NCI-H524 (cell line): Measurements from ENCODE around the gene SLC6A4.

Experiments
- DNase-seq, 2 experiments: peaks; one replicate each; lab custom pipeline; 2025; lab: John Stamatoyannopoulos, UW

SLC6A4 gene

GRCh38 chr17:30235386-30236296 lies at the start of gene SLC6A4:
SLC6A4 (minus strand) TSS chr17:30235697; CDS start chr17:30221958, 13,739 bp downstream.
- DNase-seq: peak in 1 of 2 experiments; percentile 35

DNA sequence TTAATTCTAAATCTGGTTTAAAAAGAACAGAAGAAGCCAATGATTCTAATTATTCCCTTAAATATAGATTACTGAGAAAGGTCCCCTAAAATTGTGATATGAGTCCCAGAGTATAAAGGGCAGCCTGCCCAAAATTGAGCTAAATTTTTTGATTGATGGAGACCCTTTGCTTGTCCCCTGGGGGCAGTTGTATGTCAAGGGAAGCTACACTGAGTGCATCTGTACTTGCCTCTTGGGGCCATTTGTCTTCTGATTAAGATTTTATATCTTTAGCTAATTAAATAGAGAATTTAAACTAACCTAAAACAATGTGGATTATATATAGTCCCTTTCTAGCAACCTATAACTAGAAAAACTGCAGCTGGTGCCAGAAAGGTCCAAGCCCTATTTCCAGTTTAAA lies 43.7 kb upstream of the SLC6A4 start:
- DNase-seq: no peak

- DNase-seq: peak; percentile 17 to 63
Measured at GRCh38 chr17:30278032-30278431, 42.5 kb upstream of the SLC6A4 start.

GRCh38 chr17:30275911-30276310 lies 40.4 kb upstream of the SLC6A4 start:
- no peak for DNase-seq

- DNase-seq: no peak
Measured at GRCh38 chr17:30274887-30275286, 39.4 kb upstream of the SLC6A4 start.

- peak; percentile 21 to 83 for DNase-seq
Measured at GRCh38 chr17:30273373-30273772, 37.9 kb upstream of the SLC6A4 start.

- no peak for DNase-seq
Measured at GRCh38 chr17:30271102-30271501, 35.6 kb upstream of the SLC6A4 start.

DNA sequence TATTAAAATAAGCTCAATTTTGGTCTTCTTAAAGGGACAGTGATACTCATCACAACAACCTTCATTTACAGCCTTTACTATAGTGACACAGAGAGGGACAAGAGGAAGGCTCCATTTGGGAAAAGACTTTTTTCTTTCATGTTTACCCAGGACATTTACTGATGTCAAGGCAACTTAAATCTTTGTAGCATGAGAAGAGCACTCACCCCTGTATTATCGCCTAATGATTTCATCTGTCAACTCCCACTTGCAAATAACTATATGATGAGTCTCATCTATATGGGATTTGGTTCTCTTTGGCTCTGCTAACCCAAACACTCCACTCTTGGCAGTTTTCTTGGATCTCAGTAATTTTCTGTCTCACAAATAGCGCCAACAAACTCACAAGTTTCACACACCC lies 32.1 kb upstream of the SLC6A4 start:
- no peak for DNase-seq

DNA sequence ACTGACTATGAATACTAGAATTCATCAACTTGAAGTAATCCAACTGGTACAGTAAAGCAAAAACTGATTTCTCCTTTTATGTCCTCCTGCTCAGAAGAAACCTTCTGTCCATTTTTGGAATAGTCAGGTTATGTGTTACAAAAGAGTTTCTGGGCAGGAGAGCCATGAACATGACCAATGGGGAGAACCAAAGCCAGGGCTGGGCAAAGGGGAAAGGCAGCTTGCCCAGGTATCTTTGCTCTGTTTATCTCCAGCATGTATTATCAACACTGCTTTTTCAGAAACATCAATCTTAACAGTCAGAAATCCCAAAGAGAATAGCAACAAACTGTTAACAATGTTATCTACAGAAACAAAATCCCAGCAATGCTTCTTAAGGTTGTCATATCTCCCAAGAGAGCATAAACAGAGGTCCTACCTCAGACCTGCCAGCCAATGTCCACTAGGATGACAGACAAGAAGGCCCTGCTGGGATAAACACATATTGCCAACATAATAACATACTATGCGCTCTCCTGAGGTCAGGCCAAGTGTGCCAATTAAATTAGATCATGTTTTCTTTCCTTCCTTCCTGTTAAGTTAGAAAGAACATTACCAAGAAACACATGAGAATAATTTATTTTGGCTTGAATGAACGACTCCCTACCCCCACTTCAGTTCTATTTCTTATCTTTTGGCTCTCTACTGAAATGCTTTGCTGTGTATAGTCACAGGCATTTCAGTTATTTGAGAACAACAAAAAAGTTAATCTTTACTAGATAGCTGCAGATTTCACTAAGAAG lies 28.2 kb upstream of the SLC6A4 start:
- DNase-seq: no peak

DNA sequence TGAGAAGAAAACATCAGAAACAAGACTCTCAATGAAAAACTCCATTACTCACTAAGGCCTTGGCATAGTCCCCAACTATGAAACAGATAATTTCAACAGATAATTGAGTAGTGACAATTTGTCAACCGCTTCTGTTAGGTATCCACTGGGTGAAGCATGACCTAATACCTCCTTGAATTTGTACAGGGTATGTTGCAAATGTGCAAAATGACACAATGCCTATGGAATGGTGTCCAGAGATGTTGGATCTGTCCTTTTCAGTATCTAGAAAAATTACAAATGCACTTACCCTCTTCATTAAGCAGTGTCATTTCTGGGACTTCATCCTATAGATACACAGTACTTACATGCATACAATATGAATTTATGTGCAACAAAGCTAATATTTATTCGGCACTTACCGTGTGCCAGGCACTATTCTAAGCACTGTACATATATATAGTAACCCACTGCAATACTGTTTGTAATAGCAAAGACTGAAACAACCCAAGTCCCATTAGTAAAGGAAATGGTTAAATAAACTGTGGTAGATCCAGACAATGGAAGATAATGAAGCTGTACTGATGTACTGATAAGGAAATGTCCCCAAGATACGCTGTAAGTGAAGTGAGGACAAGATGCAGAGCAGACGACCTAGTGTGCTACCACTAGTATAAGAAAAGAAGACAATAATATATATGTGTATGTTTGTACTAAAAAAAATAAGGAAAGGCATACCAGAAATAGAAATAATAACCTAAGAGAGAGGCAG lies 21.4 kb upstream of the SLC6A4 start:
- DNase-seq: no peak

DNA sequence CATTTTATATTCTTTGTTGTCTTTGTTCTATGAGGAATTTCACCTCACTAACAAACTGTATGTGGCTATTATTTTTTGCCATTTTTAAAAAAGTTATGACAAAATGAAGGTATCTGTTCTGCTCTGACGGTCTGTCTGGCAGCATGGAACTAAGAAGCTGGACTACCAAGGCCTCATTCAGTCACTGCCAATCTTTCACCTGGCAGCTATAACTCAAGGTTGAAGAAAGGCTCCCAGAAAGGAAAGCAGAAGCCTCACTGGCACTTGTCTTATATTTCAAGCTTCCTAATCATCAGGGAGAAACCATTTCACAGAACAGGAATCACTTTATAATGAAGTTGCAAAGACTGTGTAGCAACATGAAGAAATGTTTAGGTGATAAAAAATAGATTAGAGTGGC lies 18.7 kb upstream of the SLC6A4 start:
- DNase-seq: no peak

DNA sequence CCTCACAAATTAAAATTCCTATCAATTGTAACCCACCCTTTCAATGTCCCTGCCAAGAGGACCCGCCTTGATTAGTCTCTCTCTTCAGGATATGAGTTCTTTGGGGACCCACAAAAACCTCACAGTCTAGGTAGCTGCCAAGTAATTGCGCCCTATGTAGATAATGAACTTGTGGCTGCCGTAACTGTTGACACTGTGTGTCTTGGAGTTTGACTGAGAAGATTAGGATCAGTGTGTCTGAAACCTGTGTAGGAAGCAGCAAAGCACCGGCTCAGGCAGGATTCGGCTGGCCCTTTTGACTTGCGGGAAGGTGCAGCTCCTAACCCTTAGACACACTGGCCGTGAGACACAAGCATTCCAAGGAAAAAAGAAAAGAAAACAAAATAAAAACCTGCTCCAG lies 17.8 kb upstream of the SLC6A4 start:
- no peak for DNase-seq

DNA sequence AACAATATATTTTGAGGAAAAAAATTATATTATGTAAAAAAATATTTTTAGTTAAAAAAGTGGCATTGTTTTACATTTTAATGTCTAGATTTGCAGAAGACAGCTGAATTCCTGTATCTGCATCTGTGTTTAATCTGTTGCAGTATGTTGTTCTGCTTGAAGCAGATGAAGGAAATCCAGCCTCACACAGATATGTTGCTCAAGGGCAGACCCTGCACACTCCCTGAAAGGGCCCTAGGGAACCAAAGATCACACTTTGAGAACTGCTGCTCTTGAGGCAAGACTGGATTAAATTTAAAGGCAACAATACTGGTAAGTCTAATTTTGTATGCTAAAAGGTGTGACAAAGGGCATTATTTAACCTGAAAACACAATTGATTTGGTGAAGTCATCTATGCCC lies 16.4 kb upstream of the SLC6A4 start:
- no peak for DNase-seq

DNA sequence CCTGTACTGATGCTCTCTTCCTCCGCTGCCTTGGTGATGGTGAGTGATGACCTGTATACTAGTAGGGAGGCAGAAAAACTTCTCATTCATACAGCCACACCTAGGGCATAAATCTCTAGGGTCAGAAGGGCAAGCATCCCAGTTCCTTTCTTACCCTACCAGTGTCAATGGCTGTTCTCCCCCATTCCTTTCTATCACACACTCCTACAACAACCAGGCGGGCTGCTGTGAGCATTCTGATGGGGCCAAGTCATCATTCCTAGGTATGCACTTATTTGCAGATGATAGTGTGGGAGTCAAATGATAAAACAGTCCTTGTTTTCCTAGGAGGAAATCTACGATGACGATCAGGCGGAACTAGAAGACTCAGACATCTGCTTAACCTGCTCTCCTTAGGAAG lies 14.0 kb upstream of the SLC6A4 start:
- DNase-seq: no peak

DNA sequence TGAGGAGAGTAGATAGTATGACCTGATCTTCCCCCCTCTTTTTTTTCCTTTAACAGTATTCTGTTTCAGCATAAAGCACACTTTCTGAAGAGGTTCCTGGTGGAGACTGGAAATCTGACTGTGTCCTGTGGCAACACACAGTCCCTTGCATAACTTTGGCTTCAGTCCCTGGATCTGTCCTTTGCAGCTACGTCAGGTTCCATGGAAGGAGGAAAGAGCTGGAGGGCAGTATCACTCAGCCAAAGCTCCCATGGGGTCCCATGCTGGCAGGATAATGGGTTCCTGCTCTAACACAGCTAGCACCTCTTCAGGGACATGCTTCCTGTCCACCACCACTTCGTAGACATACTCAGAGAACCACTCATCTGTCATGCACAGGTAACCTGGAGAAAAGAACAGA lies 13.3 kb upstream of the SLC6A4 start:
- DNase-seq: no peak

DNA sequence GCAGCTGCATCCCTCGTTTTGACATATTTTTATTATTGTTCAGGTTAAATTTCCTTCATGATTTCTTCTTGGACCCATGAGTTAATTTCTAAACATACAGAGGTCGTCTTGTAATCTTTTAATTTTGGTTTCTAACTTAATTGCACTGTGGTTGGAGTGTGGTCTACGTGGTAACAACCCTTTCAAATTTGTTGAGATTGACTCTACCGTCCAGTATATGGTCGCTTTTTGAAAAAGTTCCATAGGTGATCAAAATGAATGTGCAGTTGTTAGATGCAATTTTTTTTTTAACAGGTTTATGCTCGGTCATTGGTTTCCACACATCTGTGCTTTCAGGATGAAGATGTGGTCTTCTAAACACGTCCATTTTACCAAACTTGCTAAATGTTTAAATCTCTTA lies 11.0 kb upstream of the SLC6A4 start:
- no peak for DNase-seq

GRCh38 chr17:30244853-30245385 lies 9.4 kb upstream of the SLC6A4 start:
- no peak for DNase-seq

DNA sequence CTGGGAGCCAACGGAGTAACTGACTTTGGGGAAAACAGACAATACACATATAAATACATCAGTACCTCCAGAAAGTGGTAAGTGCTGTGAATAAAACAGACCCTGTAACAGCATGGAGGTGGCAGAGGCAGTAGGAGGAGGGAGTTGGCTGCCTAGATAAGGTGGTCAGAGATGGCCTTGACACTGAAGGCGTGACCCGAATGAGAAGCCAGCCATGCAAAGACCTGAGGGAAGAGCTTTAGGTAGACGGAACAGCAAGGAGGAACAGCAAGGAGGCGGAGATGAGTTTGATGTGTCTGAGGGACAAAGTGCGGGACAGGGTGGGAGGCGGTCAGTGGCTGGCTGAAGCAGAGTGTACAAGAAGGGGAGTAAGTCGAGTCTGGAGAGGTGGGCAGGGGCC lies 8.1 kb upstream of the SLC6A4 start:
- no peak for DNase-seq

GRCh38 chr17:30243002-30243401 lies 7.5 kb upstream of the SLC6A4 start:
- DNase-seq: no peak

DNA sequence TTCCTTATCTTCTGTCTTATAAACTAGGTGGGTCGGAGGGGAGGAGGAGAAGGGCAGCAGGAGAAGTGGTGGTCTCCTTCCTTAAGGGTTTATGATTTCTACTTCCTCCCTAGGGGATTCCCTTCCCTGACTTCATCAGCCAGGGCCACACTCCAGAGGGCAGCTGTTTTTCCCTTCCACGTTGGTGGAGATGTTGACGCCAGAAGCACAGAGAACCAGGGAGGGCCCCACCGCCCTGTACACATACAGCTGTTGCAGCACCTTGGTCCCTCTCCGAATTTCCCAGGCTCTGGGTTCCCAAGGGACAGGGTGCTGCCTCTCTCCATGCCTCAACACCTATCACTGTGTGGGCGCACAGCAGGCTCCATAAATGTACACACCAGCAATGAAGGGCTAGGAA lies 5.6 kb upstream of the SLC6A4 start:
- DNase-seq: no peak

GRCh38 chr17:30240177-30240576 lies 4.7 kb upstream of the SLC6A4 start:
- DNase-seq: no peak

GRCh38 chr17:30239089-30239462 lies 3.6 kb upstream of the SLC6A4 start:
- peak; percentile 26 to 32 for DNase-seq
